GM23338 (cell line): ENCODE measurements around the gene RAB37. TPM values are rescaled to one million over a fixed set of nuclear protein-coding genes. Genes with fewer than 3 reads are reported as not detected.

Experiments used
- ATAC-seq: fragments of 200-7000 bp; cut with Tn5 transposase; 3 replicates; pipeline ENCODE4 v1.9.1; 2020
- DNase-seq: peaks from one replicate; pipeline ENCODE4 v3.0.0-alpha.2; 2015; ENCODE audit warnings: low spot score
- H2AFZ ChIP-seq: fragments of 200-600 bp; sonication (generic); 2 replicates; pipeline ENCODE4 v1.8.0; 2016; ENCODE audit warnings: antibody characterized with exemption, mild to moderate bottlenecking, moderate library complexity
- H3F3A ChIP-seq: fragments of 200-600 bp; sonication (generic); replicated peaks from 2 replicates; pipeline ENCODE4 v1.8.0; 2017; ENCODE audit warnings: antibody characterized with exemption, mixed run types, low read depth
- H3K27ac ChIP-seq: fragments of 200-600 bp; sonication (generic); 2 replicates; pipeline ENCODE4 v1.6.1; 2016; ENCODE audit warnings: low read depth
- H3K27me3 ChIP-seq: fragments of 200-600 bp; sonication (generic); 2 replicates; pipeline ENCODE4 v1.8.0; 2016; ENCODE audit warnings: mild to moderate bottlenecking, mixed run types, moderate library complexity; ENCODE audit not compliant: insufficient read depth
- H3K36me3 ChIP-seq: fragments of 200-600 bp; sonication (generic); 2 replicates; pipeline ENCODE4 v1.8.0; 2016; ENCODE audit warnings: mild to moderate bottlenecking; ENCODE audit not compliant: insufficient read depth
- H3K4me1 ChIP-seq: fragments of 200-600 bp; sonication (generic); 2 replicates; pipeline ENCODE4 v1.8.0; 2016; ENCODE audit warnings: mild to moderate bottlenecking, moderate library complexity; ENCODE audit not compliant: insufficient read depth
- H3K4me2 ChIP-seq: fragments of 200-600 bp; sonication (generic); 2 replicates; pipeline ENCODE4 v1.7.1; 2017; ENCODE audit warnings: mixed run types
- H3K4me3 ChIP-seq: fragments of 200-600 bp; sonication (generic); 2 replicates; pipeline ENCODE4 v1.6.1; 2016; ENCODE audit warnings: mixed run types
- H3K79me2 ChIP-seq: fragments of 200-600 bp; sonication (generic); replicated peaks from 2 replicates; pipeline ENCODE4 v1.8.0; 2017; ENCODE audit warnings: mild to moderate bottlenecking; ENCODE audit not compliant: insufficient read depth
- H3K9me2 ChIP-seq: fragments of 200-600 bp; sonication (generic); 2 replicates; pipeline ENCODE4 v1.8.0; 2017; ENCODE audit not compliant: insufficient read depth
- H4K20me1 ChIP-seq: fragments of 200-600 bp; sonication (generic); replicated peaks from 2 replicates; pipeline ENCODE4 v1.8.0; 2017; ENCODE audit warnings: mild to moderate bottlenecking; ENCODE audit not compliant: insufficient read depth
- H3K27ac Mint-ChIP-seq: 2 replicates; pipeline ENCODE4 v1.8.0; 2020; ENCODE audit warnings: inconsistent platforms, mild to moderate bottlenecking, moderate library complexity, mixed read lengths
- H3K27me3 Mint-ChIP-seq: 3 replicates; pipeline ENCODE4 v1.8.0; 2022; ENCODE audit warnings: low read depth, mild to moderate bottlenecking, moderate library complexity, mixed read lengths, inconsistent platforms; ENCODE audit not compliant: insufficient read depth, poor library complexity
- H3K36me3 Mint-ChIP-seq: 3 replicates; pipeline ENCODE4 v1.8.0; 2021; ENCODE audit warnings: low read depth, mild to moderate bottlenecking, inconsistent platforms, moderate library complexity, mixed read lengths
- H3K4me1 Mint-ChIP-seq: 3 replicates; pipeline ENCODE4 v1.8.0; 2020; ENCODE audit warnings: mild to moderate bottlenecking, inconsistent platforms, mixed read lengths
- H3K4me3 Mint-ChIP-seq: 3 replicates; pipeline ENCODE4 v1.8.0; 2021; ENCODE audit warnings: moderate library complexity, mild to moderate bottlenecking, inconsistent platforms, mixed read lengths
- H3K9me3 Mint-ChIP-seq: 3 replicates; pipeline ENCODE4 v1.8.0; 2020; ENCODE audit warnings: moderate library complexity, mild to moderate bottlenecking, inconsistent platforms, mixed read lengths
- CREB1 ChIP-seq: fragments of 250-450 bp; sonication (Bioruptor Pico); IDR thresholded peaks from 2 replicates; pipeline ENCODE4 v1.5.0; 2020; ENCODE audit warnings: low read depth, mild to moderate bottlenecking, moderate library complexity
- CTCF ChIP-seq, 2 experiments: fragments of 200-600 bp in 1 of 2; sonication (generic) in 1 of 2; conservative IDR thresholded peaks; 2 replicates each; pipeline versions ENCODE4 v1.5.1 to v1.6.1; 2016 to 2017; ENCODE audit warnings: antibody characterized with exemption in 2 of 2, low read depth in 2 of 2, mild to moderate bottlenecking in 2 of 2, moderate library complexity in 1 of 2
- ETS1 ChIP-seq: IDR thresholded peaks from 2 replicates; pipeline ENCODE4 v1.6.1; 2016; ENCODE audit warnings: antibody characterized with exemption
- EZH2 ChIP-seq: fragments of 200-600 bp; sonication (generic); IDR thresholded peaks from one replicate; pipeline ENCODE4 v1.8.0; 2017; ENCODE audit warnings: antibody characterized with exemption, mild to moderate bottlenecking, low read depth; ENCODE audit not compliant: unreplicated experiment
- EZH2phosphoT487 ChIP-seq: fragments of 200-600 bp; sonication (generic); IDR thresholded peaks from one replicate; pipeline ENCODE4 v1.8.1; 2018; ENCODE audit warnings: antibody characterized with exemption; ENCODE audit not compliant: unreplicated experiment
- JUNB ChIP-seq: IDR thresholded peaks from one replicate; pipeline ENCODE4 v1.6.1; 2016; ENCODE audit warnings: antibody characterized with exemption; ENCODE audit not compliant: unreplicated experiment
- NANOG ChIP-seq: IDR thresholded peaks from 2 replicates; pipeline ENCODE4 v1.6.1; 2016; ENCODE audit warnings: antibody characterized with exemption, borderline replicate concordance
- POLR2AphosphoS5 ChIP-seq: IDR thresholded peaks from 2 replicates; pipeline ENCODE4 v1.6.1; 2016; ENCODE audit warnings: antibody characterized with exemption, low read depth
- REST ChIP-seq: IDR thresholded peaks from one replicate; pipeline ENCODE4 v1.6.1; 2018; ENCODE audit warnings: antibody characterized with exemption; ENCODE audit not compliant: unreplicated experiment
- STAT1 ChIP-seq: IDR thresholded peaks from one replicate; pipeline ENCODE4 v1.6.1; 2016; ENCODE audit warnings: antibody characterized with exemption; ENCODE audit not compliant: unreplicated experiment
- ZNF114 ChIP-seq: fragments of 250-450 bp; sonication (Bioruptor Pico); IDR thresholded peaks from 2 replicates; pipeline ENCODE4 v1.5.0; 2020; ENCODE audit warnings: mild to moderate bottlenecking, moderate library complexity
- ZNF331 ChIP-seq: fragments of 250-450 bp; sonication (Bioruptor Pico); IDR thresholded peaks from 2 replicates; pipeline ENCODE4 v1.5.0; 2020; ENCODE audit warnings: low read depth, mild to moderate bottlenecking, moderate library complexity
- ZNF462 ChIP-seq: fragments of 250-450 bp; sonication (Bioruptor Pico); IDR thresholded peaks from 2 replicates; pipeline ENCODE4 v1.5.0; 2020; ENCODE audit warnings: mild to moderate bottlenecking, moderate library complexity
- polyA plus RNA-seq: library from polyadenylated mRNA; unstranded; fragments of >200 nt; fragmentation: Nextera tagmentation; extraction: Ambion mirVana; gene quantifications from 2 replicates; pipeline ENCODE4 v1.2.1, GENCODE V29; 2016
- total RNA-seq: library from RNA; depleted of rRNA; stranded (reverse); fragments of >200 nt; shearing (Covaris generic); gene quantifications from 2 replicates; pipeline ENCODE4 v1.2.3, GENCODE V29; 2014

Gene RAB37
- total and polyA plus RNA-seq, 2 experiments from 2014 or later: 3.3 to 5.2 TPM

- no peak for TF ChIP-seq STAT1
- TF ChIP-seq EZH2phosphoT487: no peak
- TF ChIP-seq ZNF114 (CRISPR knock-in tag): no peak
- TF ChIP-seq ZNF331 (CRISPR knock-in tag): no peak
- no peak for TF ChIP-seq CREB1 (CRISPR knock-in tag)
- TF ChIP-seq REST: no peak
- TF ChIP-seq ETS1: no peak
- TF ChIP-seq CTCF (conservative IDR thresholded peaks at IDR 0.05; ENCODE audit: low read depth in 2 of 2): no peak
- no peak for TF ChIP-seq JUNB
- TF ChIP-seq EZH2: no peak
- TF ChIP-seq POLR2AphosphoS5: no peak
- no peak for TF ChIP-seq ZNF462 (CRISPR knock-in tag)
- no peak for TF ChIP-seq NANOG
- Histone ChIP-seq H3K27me3 (no peaks in the 10 kb centered on the region), H3K4me2 (no peak overlapping the region), H3F3A (peaks cover 4% of the 10 kb centered on the region), H3K4me1 (peaks cover 12% of the 10 kb centered on the region), H3K27ac (no peak overlapping the region), H4K20me1 (peaks cover 24% of the 10 kb centered on the region), H2AFZ (no peak overlapping the region), H3K79me2 (peaks cover 30% of the 10 kb centered on the region), H3K4me3 (no peak overlapping the region), H3K9me2 (no peaks in the 10 kb centered on the region), H3K36me3 (no peaks in the 10 kb centered on the region)
- DNase-seq (no peak), ATAC-seq (no peak)
- Mint-ChIP-seq H3K4me3 (no peak overlapping the region), H3K27me3 (peaks cover 19% of the 10 kb centered on the region), H3K9me3 (no peaks in the 10 kb centered on the region), H3K4me1 (peaks cover 28% of the 10 kb centered on the region), H3K27ac (no peak overlapping the region), H3K36me3 (peaks cover 17% of the 10 kb centered on the region)
Observed at GRCh38 chr17:74779501-74779900, 42.4 kb downstream of the RAB37 start.
